Globus pallidus (tissue), 1 donor: ENCODE results near the gene CNR2.
"Not testable (repeated sequence)": the region's sequence is repeated elsewhere in the genome, so short reads cannot be mapped to it uniquely, and the experiment has no call there.

Source experiments
- DNase-seq: peaks from one replicate; pipeline ENCODE4 v3.0.0-alpha.2; 2015; ENCODE audit warnings: low spot score

Gene CNR2

DNA sequence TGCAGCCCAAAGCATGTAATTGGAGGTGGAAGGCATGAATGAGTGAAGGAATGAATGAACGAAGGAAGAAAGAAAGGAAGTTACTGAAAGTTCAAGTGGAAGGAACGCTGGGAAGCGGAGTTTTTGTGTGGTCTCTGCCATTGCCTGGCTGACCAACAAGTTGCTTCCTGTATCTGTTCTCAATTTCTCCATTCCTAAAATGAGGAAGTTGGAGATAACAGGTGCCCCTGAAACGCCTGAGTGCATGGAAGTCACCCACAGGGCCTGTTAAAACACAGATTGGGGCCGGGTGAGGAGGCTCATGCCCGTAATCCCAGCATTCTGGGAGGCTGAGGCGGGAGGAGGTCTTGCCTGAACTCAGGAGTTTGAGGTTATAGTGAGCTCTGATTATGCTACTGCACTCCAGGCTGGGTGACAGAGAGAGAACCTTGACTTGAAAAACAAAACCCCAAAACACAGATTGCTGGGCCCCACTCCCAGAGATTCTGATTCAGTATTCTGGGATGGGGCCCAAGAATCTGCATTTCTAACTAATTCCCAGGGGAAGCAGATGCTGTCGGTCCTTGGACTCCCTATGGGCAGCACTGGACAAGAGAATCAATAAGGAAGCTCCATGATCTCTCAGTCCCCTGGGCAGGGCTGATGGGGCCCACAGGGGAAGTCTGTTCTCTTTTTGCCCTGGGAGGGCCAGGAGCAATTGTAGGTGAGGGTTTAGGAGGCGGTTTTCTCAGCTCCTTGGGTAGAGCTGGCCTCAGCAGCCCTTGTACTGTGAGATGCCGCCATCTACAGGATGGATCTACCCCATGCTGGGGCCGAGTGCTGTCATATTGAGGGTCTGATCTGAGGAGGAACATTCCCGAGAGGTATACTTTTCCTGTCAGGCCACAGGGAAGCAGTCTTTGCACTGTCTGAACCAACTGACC lies 3.3 kb upstream of the CNR2 start:
- peak; percentile 29 for DNase-seq

DNA sequence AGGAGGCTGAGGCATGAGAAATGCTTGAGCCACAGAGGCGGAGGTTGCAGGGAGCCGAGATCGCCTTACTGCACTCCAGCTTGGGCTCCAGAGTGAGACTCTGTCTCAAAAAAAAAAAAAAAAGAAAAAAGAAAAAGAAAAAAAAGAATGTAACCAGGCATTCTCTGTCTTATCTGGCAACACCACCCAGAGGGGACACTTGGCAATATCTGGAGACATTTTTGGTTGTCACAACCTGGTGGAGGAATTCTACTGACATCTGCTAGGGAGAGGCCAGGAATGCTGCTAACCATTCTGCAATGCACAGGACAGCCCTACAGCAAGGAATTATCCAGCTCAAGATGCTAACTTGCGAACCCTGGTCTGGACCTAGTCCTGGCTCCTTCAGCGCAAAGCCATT lies 2.3 kb upstream of the CNR2 start:
- no peak for DNase-seq

GRCh38 chr1:23914921-23915320 lies 1.8 kb upstream of the CNR2 start:
- no peak for DNase-seq

- no peak for DNase-seq
These were observed 1.2 kb downstream of the CNR2 start for GRCh38 chr1:23911921-23912320.

GRCh38 chr1:23910553-23911246 lies 2.5 kb downstream of the CNR2 start:
- DNase-seq: no peak

DNA sequence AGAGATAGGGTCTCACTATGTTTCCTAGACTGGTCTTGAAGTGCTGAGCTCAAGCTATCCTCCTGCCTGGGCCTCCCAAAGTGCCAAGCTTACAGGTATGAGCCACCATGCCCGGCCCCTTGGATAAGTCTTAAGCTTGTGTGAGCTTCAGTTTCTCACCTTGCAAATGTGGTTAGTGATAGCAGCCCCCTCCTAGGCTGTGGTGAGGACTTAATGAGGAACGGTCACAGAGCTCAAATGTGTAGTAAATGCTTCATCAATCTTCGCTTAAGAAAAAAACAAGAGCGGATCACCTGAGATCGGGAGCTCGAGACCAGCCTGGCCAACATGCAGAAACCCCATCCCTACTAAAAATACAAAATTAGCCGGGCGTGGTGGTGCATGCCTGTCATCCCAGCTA lies 3.0 kb downstream of the CNR2 start:
- DNase-seq: no peak

GRCh38 chr1:23909412-23909811 lies 3.8 kb downstream of the CNR2 start:
- no peak for DNase-seq

DNA sequence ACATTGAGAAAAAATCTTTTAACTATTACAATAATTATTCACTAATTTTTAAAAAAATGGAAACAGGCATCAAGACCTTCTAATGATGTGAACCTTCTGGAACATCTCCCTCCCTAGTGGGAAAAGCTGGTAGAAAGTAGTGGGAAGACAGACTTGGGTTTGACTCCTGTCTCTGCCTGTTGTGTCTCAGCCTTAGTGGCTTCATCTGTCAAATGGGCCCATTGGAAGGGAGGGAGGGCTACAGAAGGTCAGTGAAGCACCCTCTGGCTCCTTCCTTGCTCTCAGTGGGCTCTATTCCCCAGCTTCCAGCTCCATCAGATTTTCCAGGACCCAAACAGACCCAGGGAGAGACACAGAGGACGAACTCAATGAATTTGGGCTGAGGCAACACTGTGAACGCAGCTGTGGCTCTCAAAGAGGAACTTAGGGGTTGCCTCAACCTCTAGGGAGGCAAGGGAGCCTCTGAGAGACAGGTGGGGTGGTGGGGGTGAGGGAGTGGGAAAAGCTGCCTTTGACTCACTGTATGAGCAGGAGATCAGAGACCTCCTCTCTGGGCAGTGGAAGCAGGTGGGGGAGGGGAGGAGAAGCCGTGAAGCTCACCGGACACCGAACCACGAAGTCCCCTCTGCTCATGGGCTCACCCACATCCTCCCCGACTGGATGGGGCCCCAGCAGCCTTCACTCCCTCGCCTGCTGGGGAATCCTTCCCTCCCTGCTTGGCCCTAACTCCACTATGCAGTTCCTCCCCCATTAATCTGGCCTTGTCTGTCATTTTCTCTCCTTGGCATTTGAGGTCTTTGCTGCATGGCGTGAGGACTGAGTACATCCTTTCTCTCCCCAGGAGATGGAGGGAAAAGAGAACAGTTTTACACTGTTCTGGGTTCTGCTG lies 4.5 kb downstream of the CNR2 start:
- no peak for DNase-seq

DNA sequence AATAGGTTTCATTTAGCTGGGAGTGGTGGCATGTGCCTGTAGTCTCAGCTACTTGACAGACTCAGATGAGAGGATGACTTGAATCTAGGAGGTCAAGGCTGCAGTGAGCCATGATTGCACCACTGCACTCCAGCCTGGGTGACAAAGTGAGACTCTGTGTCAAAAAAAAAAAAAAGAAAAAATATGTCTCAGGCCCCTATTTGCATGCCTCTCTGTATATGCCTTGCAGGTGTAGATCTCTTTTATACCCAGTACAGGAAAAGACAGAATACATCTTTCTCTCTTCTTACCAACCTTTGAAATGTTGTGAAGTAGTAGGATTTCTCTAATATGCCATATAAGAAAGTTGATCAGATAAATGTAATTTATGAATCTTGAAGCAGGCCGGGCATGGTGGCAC lies 6.4 kb downstream of the CNR2 start:
- no peak for DNase-seq

DNA sequence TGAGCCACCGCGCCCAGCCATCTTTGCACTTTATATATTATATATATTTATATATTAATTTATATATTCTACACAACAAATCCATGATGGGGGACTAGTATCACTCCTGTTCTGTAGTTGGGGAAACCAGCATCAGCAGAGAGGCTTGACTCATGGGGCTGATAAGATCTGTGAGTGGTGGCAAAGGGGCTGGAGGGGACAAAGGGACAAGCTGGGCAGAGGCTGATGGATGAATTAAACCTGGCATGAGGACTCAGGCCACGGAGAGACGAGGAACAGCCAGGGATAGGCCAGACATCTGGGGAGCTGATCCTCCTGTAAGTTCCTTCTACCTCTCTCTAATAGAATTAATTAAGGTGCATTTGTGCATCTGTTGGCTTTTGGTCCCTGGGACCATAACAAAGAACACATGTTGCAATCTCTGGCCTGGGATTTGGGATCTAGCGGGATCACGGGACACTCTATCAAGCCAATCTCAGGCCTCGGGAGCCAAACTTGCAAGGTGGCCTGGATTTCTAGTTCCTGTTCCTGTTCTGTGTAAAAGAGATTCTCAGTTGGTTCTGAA lies 7.6 kb downstream of the CNR2 start:
- no peak for DNase-seq

- no peak for DNase-seq
These were observed 8.3 kb downstream of the CNR2 start for GRCh38 chr1:23904748-23905357.

DNA sequence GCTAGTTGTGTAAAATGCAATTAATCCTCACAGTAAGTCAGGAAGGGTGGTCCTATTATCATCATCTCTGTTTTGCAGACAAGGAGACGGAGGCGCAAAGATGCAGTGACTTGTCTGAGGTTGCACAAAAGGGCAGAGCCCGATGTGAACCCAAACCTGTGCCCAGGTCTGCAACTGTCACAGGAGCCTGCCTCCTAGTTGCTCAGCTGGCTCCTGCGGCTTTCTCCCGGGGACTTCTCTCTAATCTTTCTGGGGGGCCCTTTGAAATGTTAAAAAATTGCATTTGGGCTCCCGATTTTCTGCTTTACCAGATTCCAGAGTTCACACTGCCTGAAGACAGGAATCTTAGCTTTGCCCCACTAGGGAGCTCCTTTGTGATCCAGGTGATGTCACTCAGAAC lies 9.4 kb downstream of the CNR2 start:
- DNase-seq: no peak

GRCh38 chr1:23902321-23903278 lies 10.6 kb downstream of the CNR2 start:
- DNase-seq: no peak

- not testable (repeated sequence) for DNase-seq
These were observed 13.1 kb downstream of the CNR2 start for GRCh38 chr1:23900017-23900416.

DNA sequence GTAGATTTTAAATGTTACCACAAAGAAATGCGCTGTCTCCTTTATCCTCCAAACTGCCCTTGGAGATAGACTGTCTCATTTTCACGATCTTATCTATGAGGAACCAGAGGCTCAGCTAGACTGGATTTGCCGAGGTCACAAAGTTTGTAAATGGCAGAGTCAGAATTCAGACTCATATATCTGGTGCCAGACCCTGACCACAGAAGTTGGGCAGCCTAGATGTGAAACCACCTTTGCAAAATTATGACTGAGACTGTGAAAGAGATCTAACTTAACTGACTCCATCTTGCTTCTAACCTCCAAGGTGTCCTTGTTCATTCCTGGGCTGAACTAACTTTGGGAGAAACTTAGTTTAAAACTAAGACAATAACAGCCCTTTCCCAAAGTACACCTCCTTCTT lies 14.1 kb downstream of the CNR2 start:
- DNase-seq: no peak

- no peak for DNase-seq
These were observed 16.1 kb downstream of the CNR2 start for GRCh38 chr1:23897083-23897482.

GRCh38 chr1:23896491-23896890 lies 16.7 kb downstream of the CNR2 start:
- DNase-seq: no peak

- DNase-seq: no peak
These were observed 17.2 kb downstream of the CNR2 start for GRCh38 chr1:23895993-23896392.

GRCh38 chr1:23895082-23895481 lies 18.1 kb downstream of the CNR2 start:
- DNase-seq: no peak

DNA sequence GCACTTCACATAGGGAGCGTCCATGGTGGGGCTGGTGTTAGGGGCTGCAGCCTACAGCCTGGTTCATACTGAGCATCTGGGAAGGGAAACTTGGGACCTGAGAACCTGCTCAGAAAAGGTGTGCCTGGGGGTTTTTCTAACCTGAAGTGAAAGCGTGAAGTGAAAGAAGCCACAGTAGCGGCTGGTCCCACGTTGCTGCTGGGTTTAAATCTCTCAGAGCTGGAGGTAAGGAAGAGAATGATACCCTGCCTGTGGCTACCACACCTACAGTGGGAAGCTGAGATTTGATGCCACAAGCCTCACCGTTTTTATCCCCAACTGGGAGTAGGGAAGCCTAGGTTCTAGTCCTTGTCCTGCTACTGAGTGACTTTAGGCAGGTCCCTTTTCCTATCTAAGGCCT lies 24.1 kb downstream of the CNR2 start:
- no peak for DNase-seq
